ENCODE results near the gene PLPP2. TPM values are rescaled to one million over a fixed set of nuclear protein-coding genes. Genes with fewer than 3 reads are reported as not detected.

The PLPP2 gene
- total RNA-seq, 4 donors from 2014 or later: 6.7 to 31.7 (median 22.3) TPM

GRCh38 chr19:296476-297225 lies 5.4 kb upstream of the PLPP2 start:
- no peaks in the 10 kb centered on the region for H3K9me3 ChIP-seq
- intact Hi-C loops (cut with DNase I): no loop called here
- DNase-seq: no peak
- peaks cover 0 to 23% of the 10 kb centered on the region in 2 donors for H3K4me1 ChIP-seq
- peak overlapping the region in 1 of 3 donors; percentile 59 for H3K27ac ChIP-seq
- H3K4me3 ChIP-seq (replicated peaks in 1 of 3): no peak overlapping the region
- WGBS, 2 donors: 80 to 86% methylated on average over 22 of the region's 22 CpGs
- no peak for TF ChIP-seq POLR2A (IDR thresholded peaks at IDR 0.05)
- no peak for TF ChIP-seq CTCF (IDR thresholded peaks at IDR 0.05)
- no peaks in the 10 kb centered on the region for H3K27me3 ChIP-seq
- no peaks in the 10 kb centered on the region for H3K36me3 ChIP-seq

- intact Hi-C loops (cut with DNase I): no loop called here
- Histone ChIP-seq H3K36me3 (no peaks in the 10 kb centered on the region), H3K4me3 (replicated peaks in 1 of 3) (no peak overlapping the region), H3K9me3 (no peaks in the 10 kb centered on the region), H3K4me1 (peaks cover 4 to 26% of the 10 kb centered on the region in 2 donors), H3K27ac (peak overlapping the region in 1 of 3 donors; percentile 59), H3K27me3 (no peaks in the 10 kb centered on the region)
- no peak for TF ChIP-seq CTCF (IDR thresholded peaks at IDR 0.05)
- no peak for TF ChIP-seq POLR2A (IDR thresholded peaks at IDR 0.05)
- WGBS, 2 donors: 63 to 66% methylated on average over 13 of the region's 13 CpGs
- no peak for DNase-seq
These were observed 4.6 kb upstream of the PLPP2 start for GRCh38 chr19:295687-296370.

- 12 to 28% methylated on average over 10 to 26 of the region's 38 CpGs for WGBS, 2 donors
- intact Hi-C loops (cut with DNase I): no loop called here
- H3K27ac ChIP-seq: peak overlapping the region in 1 of 3 donors; percentile 59
- H3K4me1 ChIP-seq: peaks cover 10 to 33% of the 10 kb centered on the region in 2 donors
- H3K4me3 ChIP-seq (replicated peaks in 1 of 3): no peak overlapping the region
- H3K9me3 ChIP-seq: no peaks in the 10 kb centered on the region
- H3K36me3 ChIP-seq: no peaks in the 10 kb centered on the region
- TF ChIP-seq POLR2A (IDR thresholded peaks at IDR 0.05) (no peak), CTCF (IDR thresholded peaks at IDR 0.05) (peak in 5 of 6 experiments; percentile 30 to 76 (median 52))
- peak; percentile 13 to 42 for DNase-seq
- no peaks in the 10 kb centered on the region for H3K27me3 ChIP-seq
These were observed 3.9 kb upstream of the PLPP2 start for GRCh38 chr19:294946-295686.

- Histone ChIP-seq H3K36me3 (no peaks in the 10 kb centered on the region), H3K4me1 (peaks cover 10 to 34% of the 10 kb centered on the region in 2 donors), H3K27me3 (no peaks in the 10 kb centered on the region), H3K27ac (no peak overlapping the region), H3K4me3 (replicated peaks in 1 of 3) (no peak overlapping the region), H3K9me3 (no peaks in the 10 kb centered on the region)
- DNase-seq: no peak
- WGBS, 2 donors: 11% methylated on average over 20 of the region's 29 CpGs; no CpG with 5 or more reads in 1 of the 2 donors
- intact Hi-C loops (cut with DNase I): no loop called here
- no peak for TF ChIP-seq CTCF (IDR thresholded peaks at IDR 0.05)
- TF ChIP-seq POLR2A (IDR thresholded peaks at IDR 0.05): no peak
These were observed 3.2 kb upstream of the PLPP2 start for GRCh38 chr19:294341-294945.
